GM23338 (cell line): ENCODE results near the gene MTERF2. TPM values are rescaled to one million over a fixed set of nuclear protein-coding genes. Genes with fewer than 3 reads are reported as not detected.

ENCODE experiments used
- ATAC-seq: fragments of 200-7000 bp; cut with Tn5 transposase; 3 replicates; pipeline ENCODE4 v1.9.1; 2020
- DNase-seq: peaks from one replicate; pipeline ENCODE4 v3.0.0-alpha.2; 2015; ENCODE audit warnings: low spot score
- H2AFZ ChIP-seq: fragments of 200-600 bp; sonication (generic); 2 replicates; pipeline ENCODE4 v1.8.0; 2016; ENCODE audit warnings: antibody characterized with exemption, mild to moderate bottlenecking, moderate library complexity
- H3F3A ChIP-seq: fragments of 200-600 bp; sonication (generic); replicated peaks from 2 replicates; pipeline ENCODE4 v1.8.0; 2017; ENCODE audit warnings: antibody characterized with exemption, mixed run types, low read depth
- H3K27ac ChIP-seq: fragments of 200-600 bp; sonication (generic); 2 replicates; pipeline ENCODE4 v1.6.1; 2016; ENCODE audit warnings: low read depth
- H3K27me3 ChIP-seq: fragments of 200-600 bp; sonication (generic); 2 replicates; pipeline ENCODE4 v1.8.0; 2016; ENCODE audit warnings: mild to moderate bottlenecking, mixed run types, moderate library complexity; ENCODE audit not compliant: insufficient read depth
- H3K36me3 ChIP-seq: fragments of 200-600 bp; sonication (generic); 2 replicates; pipeline ENCODE4 v1.8.0; 2016; ENCODE audit warnings: mild to moderate bottlenecking; ENCODE audit not compliant: insufficient read depth
- H3K4me1 ChIP-seq: fragments of 200-600 bp; sonication (generic); 2 replicates; pipeline ENCODE4 v1.8.0; 2016; ENCODE audit warnings: mild to moderate bottlenecking, moderate library complexity; ENCODE audit not compliant: insufficient read depth
- H3K4me2 ChIP-seq: fragments of 200-600 bp; sonication (generic); 2 replicates; pipeline ENCODE4 v1.7.1; 2017; ENCODE audit warnings: mixed run types
- H3K4me3 ChIP-seq: fragments of 200-600 bp; sonication (generic); 2 replicates; pipeline ENCODE4 v1.6.1; 2016; ENCODE audit warnings: mixed run types
- H3K79me2 ChIP-seq: fragments of 200-600 bp; sonication (generic); replicated peaks from 2 replicates; pipeline ENCODE4 v1.8.0; 2017; ENCODE audit warnings: mild to moderate bottlenecking; ENCODE audit not compliant: insufficient read depth
- H3K9me2 ChIP-seq: fragments of 200-600 bp; sonication (generic); 2 replicates; pipeline ENCODE4 v1.8.0; 2017; ENCODE audit not compliant: insufficient read depth
- H4K20me1 ChIP-seq: fragments of 200-600 bp; sonication (generic); replicated peaks from 2 replicates; pipeline ENCODE4 v1.8.0; 2017; ENCODE audit warnings: mild to moderate bottlenecking; ENCODE audit not compliant: insufficient read depth
- H3K27ac Mint-ChIP-seq: 2 replicates; pipeline ENCODE4 v1.8.0; 2020; ENCODE audit warnings: inconsistent platforms, mild to moderate bottlenecking, moderate library complexity, mixed read lengths
- H3K27me3 Mint-ChIP-seq: 3 replicates; pipeline ENCODE4 v1.8.0; 2022; ENCODE audit warnings: low read depth, mild to moderate bottlenecking, moderate library complexity, mixed read lengths, inconsistent platforms; ENCODE audit not compliant: insufficient read depth, poor library complexity
- H3K36me3 Mint-ChIP-seq: 3 replicates; pipeline ENCODE4 v1.8.0; 2021; ENCODE audit warnings: low read depth, mild to moderate bottlenecking, inconsistent platforms, moderate library complexity, mixed read lengths
- H3K4me1 Mint-ChIP-seq: 3 replicates; pipeline ENCODE4 v1.8.0; 2020; ENCODE audit warnings: mild to moderate bottlenecking, inconsistent platforms, mixed read lengths
- H3K4me3 Mint-ChIP-seq: 3 replicates; pipeline ENCODE4 v1.8.0; 2021; ENCODE audit warnings: moderate library complexity, mild to moderate bottlenecking, inconsistent platforms, mixed read lengths
- H3K9me3 Mint-ChIP-seq: 3 replicates; pipeline ENCODE4 v1.8.0; 2020; ENCODE audit warnings: moderate library complexity, mild to moderate bottlenecking, inconsistent platforms, mixed read lengths
- CREB1 ChIP-seq: fragments of 250-450 bp; sonication (Bioruptor Pico); IDR thresholded peaks from 2 replicates; pipeline ENCODE4 v1.5.0; 2020; ENCODE audit warnings: low read depth, mild to moderate bottlenecking, moderate library complexity
- EZH2 ChIP-seq: fragments of 200-600 bp; sonication (generic); IDR thresholded peaks from one replicate; pipeline ENCODE4 v1.8.0; 2017; ENCODE audit warnings: antibody characterized with exemption, mild to moderate bottlenecking, low read depth; ENCODE audit not compliant: unreplicated experiment
- EZH2phosphoT487 ChIP-seq: fragments of 200-600 bp; sonication (generic); IDR thresholded peaks from one replicate; pipeline ENCODE4 v1.8.1; 2018; ENCODE audit warnings: antibody characterized with exemption; ENCODE audit not compliant: unreplicated experiment
- JUNB ChIP-seq: IDR thresholded peaks from one replicate; pipeline ENCODE4 v1.6.1; 2016; ENCODE audit warnings: antibody characterized with exemption; ENCODE audit not compliant: unreplicated experiment
- POLR2AphosphoS5 ChIP-seq: IDR thresholded peaks from 2 replicates; pipeline ENCODE4 v1.6.1; 2016; ENCODE audit warnings: antibody characterized with exemption, low read depth
- ZNF114 ChIP-seq: fragments of 250-450 bp; sonication (Bioruptor Pico); IDR thresholded peaks from 2 replicates; pipeline ENCODE4 v1.5.0; 2020; ENCODE audit warnings: mild to moderate bottlenecking, moderate library complexity
- ZNF331 ChIP-seq: fragments of 250-450 bp; sonication (Bioruptor Pico); IDR thresholded peaks from 2 replicates; pipeline ENCODE4 v1.5.0; 2020; ENCODE audit warnings: low read depth, mild to moderate bottlenecking, moderate library complexity
- polyA plus RNA-seq: library from polyadenylated mRNA; unstranded; fragments of >200 nt; fragmentation: Nextera tagmentation; extraction: Ambion mirVana; gene quantifications from 2 replicates; pipeline ENCODE4 v1.2.1, GENCODE V29; 2016
- total RNA-seq: library from RNA; depleted of rRNA; stranded (reverse); fragments of >200 nt; shearing (Covaris generic); gene quantifications from 2 replicates; pipeline ENCODE4 v1.2.3, GENCODE V29; 2014
- TF ChIP-seq, protein P1 (sequence below): fragments of 250-450 bp; sonication (Bioruptor Pico); IDR thresholded peaks from 2 replicates; pipeline ENCODE4 v1.5.0; 2020; ENCODE audit warnings: mild to moderate bottlenecking, moderate library complexity
- TF ChIP-seq, protein P2 (sequence below): IDR thresholded peaks from 2 replicates; pipeline ENCODE4 v1.6.1; 2016; ENCODE audit warnings: antibody characterized with exemption

Gene MTERF2
- total and polyA plus RNA-seq, 2 experiments from 2014 or later, result 9.2 to 11.0 TPM

DNA sequence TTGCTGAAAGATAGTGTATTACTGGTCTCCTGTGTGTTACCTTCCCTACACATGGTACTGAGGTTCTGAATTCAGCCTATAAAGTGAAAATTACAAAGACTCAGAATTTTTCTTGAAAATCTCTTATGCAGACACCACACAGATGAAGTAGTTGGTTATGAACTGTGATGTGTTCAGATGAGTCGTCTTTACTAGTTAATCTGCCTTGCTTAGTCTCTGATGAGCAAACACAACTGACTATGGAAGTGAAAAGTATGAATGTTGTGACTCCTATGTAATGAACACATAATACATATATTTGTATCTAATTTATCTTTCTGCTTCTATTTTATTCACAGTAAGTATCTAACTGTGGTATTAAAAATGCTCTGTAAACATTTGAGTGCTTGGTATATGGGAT, 4.7 kb downstream of the MTERF2 start (continued):
- TF ChIP-seq, protein P1, sequence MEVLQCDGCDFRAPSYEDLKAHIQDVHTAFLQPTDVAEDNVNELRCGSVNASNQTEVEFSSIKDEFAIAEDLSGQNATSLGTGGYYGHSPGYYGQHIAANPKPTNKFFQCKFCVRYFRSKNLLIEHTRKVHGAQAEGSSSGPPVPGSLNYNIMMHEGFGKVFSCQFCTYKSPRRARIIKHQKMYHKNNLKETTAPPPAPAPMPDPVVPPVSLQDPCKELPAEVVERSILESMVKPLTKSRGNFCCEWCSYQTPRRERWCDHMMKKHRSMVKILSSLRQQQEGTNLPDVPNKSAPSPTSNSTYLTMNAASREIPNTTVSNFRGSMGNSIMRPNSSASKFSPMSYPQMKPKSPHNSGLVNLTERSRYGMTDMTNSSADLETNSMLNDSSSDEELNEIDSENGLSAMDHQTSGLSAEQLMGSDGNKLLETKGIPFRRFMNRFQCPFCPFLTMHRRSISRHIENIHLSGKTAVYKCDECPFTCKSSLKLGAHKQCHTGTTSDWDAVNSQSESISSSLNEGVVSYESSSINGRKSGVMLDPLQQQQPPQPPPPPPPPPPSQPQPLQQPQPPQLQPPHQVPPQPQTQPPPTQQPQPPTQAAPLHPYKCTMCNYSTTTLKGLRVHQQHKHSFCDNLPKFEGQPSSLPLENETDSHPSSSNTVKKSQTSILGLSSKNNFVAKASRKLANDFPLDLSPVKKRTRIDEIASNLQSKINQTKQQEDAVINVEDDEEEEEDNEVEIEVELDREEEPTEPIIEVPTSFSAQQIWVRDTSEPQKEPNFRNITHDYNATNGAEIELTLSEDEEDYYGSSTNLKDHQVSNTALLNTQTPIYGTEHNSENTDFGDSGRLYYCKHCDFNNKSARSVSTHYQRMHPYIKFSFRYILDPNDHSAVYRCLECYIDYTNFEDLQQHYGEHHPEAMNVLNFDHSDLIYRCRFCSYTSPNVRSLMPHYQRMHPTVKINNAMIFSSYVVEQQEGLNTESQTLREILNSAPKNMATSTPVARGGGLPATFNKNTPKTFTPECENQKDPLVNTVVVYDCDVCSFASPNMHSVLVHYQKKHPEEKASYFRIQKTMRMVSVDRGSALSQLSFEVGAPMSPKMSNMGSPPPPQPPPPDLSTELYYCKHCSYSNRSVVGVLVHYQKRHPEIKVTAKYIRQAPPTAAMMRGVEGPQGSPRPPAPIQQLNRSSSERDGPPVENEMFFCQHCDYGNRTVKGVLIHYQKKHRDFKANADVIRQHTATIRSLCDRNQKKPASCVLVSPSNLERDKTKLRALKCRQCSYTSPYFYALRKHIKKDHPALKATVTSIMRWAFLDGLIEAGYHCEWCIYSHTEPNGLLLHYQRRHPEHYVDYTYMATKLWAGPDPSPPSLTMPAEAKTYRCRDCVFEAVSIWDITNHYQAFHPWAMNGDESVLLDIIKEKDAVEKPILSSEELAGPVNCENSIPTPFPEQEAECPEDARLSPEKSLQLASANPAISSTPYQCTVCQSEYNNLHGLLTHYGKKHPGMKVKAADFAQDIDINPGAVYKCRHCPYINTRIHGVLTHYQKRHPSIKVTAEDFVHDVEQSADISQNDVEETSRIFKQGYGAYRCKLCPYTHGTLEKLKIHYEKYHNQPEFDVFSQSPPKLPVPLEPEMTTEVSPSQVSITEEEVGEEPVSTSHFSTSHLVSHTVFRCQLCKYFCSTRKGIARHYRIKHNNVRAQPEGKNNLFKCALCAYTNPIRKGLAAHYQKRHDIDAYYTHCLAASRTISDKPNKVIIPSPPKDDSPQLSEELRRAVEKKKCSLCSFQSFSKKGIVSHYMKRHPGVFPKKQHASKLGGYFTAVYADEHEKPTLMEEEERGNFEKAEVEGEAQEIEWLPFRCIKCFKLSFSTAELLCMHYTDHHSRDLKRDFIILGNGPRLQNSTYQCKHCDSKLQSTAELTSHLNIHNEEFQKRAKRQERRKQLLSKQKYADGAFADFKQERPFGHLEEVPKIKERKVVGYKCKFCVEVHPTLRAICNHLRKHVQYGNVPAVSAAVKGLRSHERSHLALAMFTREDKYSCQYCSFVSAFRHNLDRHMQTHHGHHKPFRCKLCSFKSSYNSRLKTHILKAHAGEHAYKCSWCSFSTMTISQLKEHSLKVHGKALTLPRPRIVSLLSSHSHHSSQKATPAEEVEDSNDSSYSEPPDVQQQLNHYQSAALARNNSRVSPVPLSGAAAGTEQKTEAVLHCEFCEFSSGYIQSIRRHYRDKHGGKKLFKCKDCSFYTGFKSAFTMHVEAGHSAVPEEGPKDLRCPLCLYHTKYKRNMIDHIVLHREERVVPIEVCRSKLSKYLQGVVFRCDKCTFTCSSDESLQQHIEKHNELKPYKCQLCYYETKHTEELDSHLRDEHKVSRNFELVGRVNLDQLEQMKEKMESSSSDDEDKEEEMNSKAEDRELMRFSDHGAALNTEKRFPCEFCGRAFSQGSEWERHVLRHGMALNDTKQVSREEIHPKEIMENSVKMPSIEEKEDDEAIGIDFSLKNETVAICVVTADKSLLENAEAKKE (CRISPR knock-in tag), result no peak
- TF ChIP-seq ZNF331 (no peak), EZH2 (no peak), CREB1 (CRISPR knock-in tag) (no peak), JUNB (no peak), ZNF114 (CRISPR knock-in tag) (no peak)
- TF ChIP-seq, protein P2, sequence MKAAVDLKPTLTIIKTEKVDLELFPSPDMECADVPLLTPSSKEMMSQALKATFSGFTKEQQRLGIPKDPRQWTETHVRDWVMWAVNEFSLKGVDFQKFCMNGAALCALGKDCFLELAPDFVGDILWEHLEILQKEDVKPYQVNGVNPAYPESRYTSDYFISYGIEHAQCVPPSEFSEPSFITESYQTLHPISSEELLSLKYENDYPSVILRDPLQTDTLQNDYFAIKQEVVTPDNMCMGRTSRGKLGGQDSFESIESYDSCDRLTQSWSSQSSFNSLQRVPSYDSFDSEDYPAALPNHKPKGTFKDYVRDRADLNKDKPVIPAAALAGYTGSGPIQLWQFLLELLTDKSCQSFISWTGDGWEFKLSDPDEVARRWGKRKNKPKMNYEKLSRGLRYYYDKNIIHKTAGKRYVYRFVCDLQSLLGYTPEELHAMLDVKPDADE, result no peak

DNA sequence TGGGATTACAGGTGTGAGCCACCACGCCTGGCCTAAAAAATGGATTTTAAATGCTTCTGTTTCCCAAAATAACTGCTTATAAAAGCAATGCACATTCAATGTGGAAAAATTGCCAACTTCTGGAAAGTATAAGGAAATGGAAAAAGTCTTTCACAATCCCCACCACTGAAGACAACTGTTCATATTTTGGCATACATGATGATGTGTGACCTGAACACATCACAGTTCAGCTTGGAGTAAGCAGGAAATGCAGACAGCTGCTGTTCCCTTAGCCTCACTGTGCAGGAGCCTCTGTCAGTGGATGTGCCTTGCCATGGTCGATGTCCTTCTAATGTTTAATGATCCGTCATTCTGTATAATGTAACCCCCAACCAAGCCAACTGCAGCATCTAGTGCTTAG, 5.2 kb downstream of the MTERF2 start:
- Histone ChIP-seq H3K27me3 (no peaks in the 10 kb centered on the region), H2AFZ (no peak overlapping the region), H3K36me3 (no peaks in the 10 kb centered on the region), H3F3A (no peaks in the 10 kb centered on the region), H4K20me1 (no peaks in the 10 kb centered on the region; the same call in 1 of the 2 replicates), H3K79me2 (0 out of 2 replicates have a peak, but pooled peaks cover 4% of the 10 kb centered on the region), H3K9me2 (no peaks in the 10 kb centered on the region), H3K4me2 (no peak overlapping the region), H3K27ac (no peak overlapping the region), H3K4me1 (no peaks in the 10 kb centered on the region), H3K4me3 (no peak overlapping the region)
- ATAC-seq (no peak), DNase-seq (no peak)
- TF ChIP-seq ZNF331 (no peak), JUNB (no peak), POLR2AphosphoS5 (no peak), EZH2 (no peak), EZH2phosphoT487 (no peak)
- TF ChIP-seq, protein P1 (CRISPR knock-in tag), result no peak
- H3K9me3 Mint-ChIP-seq, result no peaks in the 10 kb centered on the region
- peaks cover 20% of the 10 kb centered on the region for H3K36me3 Mint-ChIP-seq
- H3K4me1 Mint-ChIP-seq, result peaks cover 11% of the 10 kb centered on the region
- peaks cover 5% of the 10 kb centered on the region for H3K27me3 Mint-ChIP-seq
- no peak overlapping the region for H3K27ac Mint-ChIP-seq
- H3K4me3 Mint-ChIP-seq, result no peak overlapping the region
